ENCODE data around the gene RPL37.

- no peak for TF ChIP-seq EZH2 (IDR thresholded peaks at IDR 0.05; ENCODE audit: low read length)
- TF ChIP-seq, protein P1, sequence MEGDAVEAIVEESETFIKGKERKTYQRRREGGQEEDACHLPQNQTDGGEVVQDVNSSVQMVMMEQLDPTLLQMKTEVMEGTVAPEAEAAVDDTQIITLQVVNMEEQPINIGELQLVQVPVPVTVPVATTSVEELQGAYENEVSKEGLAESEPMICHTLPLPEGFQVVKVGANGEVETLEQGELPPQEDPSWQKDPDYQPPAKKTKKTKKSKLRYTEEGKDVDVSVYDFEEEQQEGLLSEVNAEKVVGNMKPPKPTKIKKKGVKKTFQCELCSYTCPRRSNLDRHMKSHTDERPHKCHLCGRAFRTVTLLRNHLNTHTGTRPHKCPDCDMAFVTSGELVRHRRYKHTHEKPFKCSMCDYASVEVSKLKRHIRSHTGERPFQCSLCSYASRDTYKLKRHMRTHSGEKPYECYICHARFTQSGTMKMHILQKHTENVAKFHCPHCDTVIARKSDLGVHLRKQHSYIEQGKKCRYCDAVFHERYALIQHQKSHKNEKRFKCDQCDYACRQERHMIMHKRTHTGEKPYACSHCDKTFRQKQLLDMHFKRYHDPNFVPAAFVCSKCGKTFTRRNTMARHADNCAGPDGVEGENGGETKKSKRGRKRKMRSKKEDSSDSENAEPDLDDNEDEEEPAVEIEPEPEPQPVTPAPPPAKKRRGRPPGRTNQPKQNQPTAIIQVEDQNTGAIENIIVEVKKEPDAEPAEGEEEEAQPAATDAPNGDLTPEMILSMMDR (optimal IDR thresholded peaks at IDR 0.05 in 1 of 3, IDR thresholded peaks at IDR 0.05 in 1 of 3, conservative IDR thresholded peaks at IDR 0.05 in 1 of 3; ENCODE audit: extremely low read depth in 1 of 3, insufficient read depth in 2 of 3, low read length in 3 of 3), result no peak
Measured at GRCh38 chr5:40826489-40827187, 8.4 kb downstream of the RPL37 start.

All from keratinocyte (primary cell).